HCT116 (cell line): ENCODE results near the gene FYCO1. TPM values are rescaled to one million over a fixed set of nuclear protein-coding genes. Genes with fewer than 3 reads are reported as not detected.

Source experiments
- total RNA-seq: library from RNA; stranded (reverse); gene quantifications from one replicate; pipeline ENCODE4 v1.2.1, GENCODE V29; 2021; ENCODE audit not compliant: unreplicated experiment

Gene FYCO1
- total RNA-seq, 1 experiment from 2014 or later = 15.8 TPM

Other genes with a start within 250 kb of the FYCO1 start
- 0.89 TPM for gene SLC6A20, start 199.3 kb downstream of the FYCO1 start, total RNA-seq
- gene LZTFL1, start 153.7 kb downstream of the FYCO1 start, total RNA-seq = 21.0 TPM
- not detected for gene CCR9, start 109.3 kb downstream of the FYCO1 start, total RNA-seq
- gene CXCR6, start 52.4 kb downstream of the FYCO1 start, total RNA-seq = not detected
- not detected for gene XCR1, start 31.7 kb upstream of the FYCO1 start, total RNA-seq
- gene CCR1, start 212.5 kb upstream of the FYCO1 start, total RNA-seq = 0.10 TPM
- gene CCR3, start 246.6 kb upstream of the FYCO1 start, total RNA-seq = not detected